HEK293 (cell line): ENCODE results near the gene VPS33A.

Source experiments
- CTCF ChIP-seq: fragments of 450-650 bp; formaldehyde crosslinking; IDR thresholded peaks from 2 replicates; pipeline ENCODE4 v1.5.1; 2016; ENCODE audit warnings: missing biosample characterization, missing genetic modification characterization
- MZF1 ChIP-seq: fragments of 450-650 bp; formaldehyde crosslinking; IDR thresholded peaks from 2 replicates; pipeline ENCODE4 v1.5.1; 2017; ENCODE audit warnings: missing biosample characterization, missing genetic modification characterization, borderline replicate concordance
- PRDM1 ChIP-seq: fragments of 450-650 bp; formaldehyde crosslinking; IDR thresholded peaks from 2 replicates; pipeline ENCODE4; 2016; ENCODE audit warnings: missing biosample characterization, missing genetic modification characterization
- YY1 ChIP-seq: fragments of 450-650 bp; formaldehyde crosslinking; IDR thresholded peaks from 2 replicates; pipeline ENCODE4 v1.5.1; 2018; ENCODE audit warnings: missing biosample characterization, missing genetic modification characterization
- ZBTB49 ChIP-seq: fragments of 450-650 bp; formaldehyde crosslinking; IDR thresholded peaks from 2 replicates; pipeline ENCODE4 v1.5.1; 2016; ENCODE audit warnings: missing biosample characterization, missing genetic modification characterization, low read depth
- ZFP41 ChIP-seq: fragments of 450-650 bp; formaldehyde crosslinking; IDR thresholded peaks from 2 replicates; pipeline ENCODE4 v1.5.1; 2016; ENCODE audit warnings: missing biosample characterization, missing genetic modification characterization, borderline replicate concordance
- ZNF10 ChIP-seq: fragments of 450-650 bp; formaldehyde crosslinking; IDR thresholded peaks from 2 replicates; pipeline ENCODE4 v1.5.1; 2017; ENCODE audit warnings: missing biosample characterization, missing genetic modification characterization
- ZNF19 ChIP-seq: fragments of 450-650 bp; formaldehyde crosslinking; IDR thresholded peaks from 2 replicates; pipeline ENCODE4; 2016; ENCODE audit warnings: missing biosample characterization, missing genetic modification characterization, low read depth
- ZNF362 ChIP-seq: fragments of 450-650 bp; formaldehyde crosslinking; IDR thresholded peaks from 2 replicates; pipeline ENCODE4 v1.5.1; 2016; ENCODE audit warnings: missing biosample characterization, missing genetic modification characterization
- ZNF501 ChIP-seq: fragments of 450-650 bp; formaldehyde crosslinking; IDR thresholded peaks from 2 replicates; pipeline ENCODE4 v1.5.1; 2016; ENCODE audit warnings: missing biosample characterization, missing genetic modification characterization
- ZNF610 ChIP-seq: fragments of 450-650 bp; formaldehyde crosslinking; IDR thresholded peaks from 2 replicates; pipeline ENCODE4 v1.5.1; 2016; ENCODE audit warnings: missing biosample characterization, missing genetic modification characterization, borderline replicate concordance
- ZNF792 ChIP-seq: fragments of 450-650 bp; formaldehyde crosslinking; IDR thresholded peaks from 2 replicates; pipeline ENCODE4 v1.5.1; 2016; ENCODE audit warnings: missing biosample characterization, missing genetic modification characterization

GRCh38 chr12:122245553-122245952, 20.7 kb downstream of the VPS33A start:
- no peak for TF ChIP-seq CTCF
- no peak for TF ChIP-seq ZFP41 (tag by site-specific recombination)
- TF ChIP-seq ZNF19 (tag by site-specific recombination): no peak
- no peak for TF ChIP-seq ZNF10 (tag by site-specific recombination)
- TF ChIP-seq ZNF610 (tag by site-specific recombination): no peak
- no peak for TF ChIP-seq ZNF792
- TF ChIP-seq MZF1 (tag by site-specific recombination): no peak
- no peak for TF ChIP-seq YY1 (tag by site-specific recombination)
- no peak for TF ChIP-seq PRDM1 (tag by site-specific recombination)
- no peak for TF ChIP-seq ZBTB49 (tag by site-specific recombination)
- TF ChIP-seq ZNF362 (tag by site-specific recombination): no peak
- TF ChIP-seq ZNF501 (tag by site-specific recombination): no peak
